Nasal cavity respiratory epithelium epithelial cell of viscerocranial mucosa (primary cell): Measurements from ENCODE around the gene C1orf185. TPM values are rescaled to one million over a fixed set of nuclear protein-coding genes. Genes with fewer than 3 reads are reported as not detected.

Source experiments
- total RNA-seq: library from RNA; depleted of rRNA; stranded (reverse); fragments of >200 nt; gene quantifications from 2 replicates; pipeline ENCODE4 v1.2.3, GENCODE V29; 2014

C1orf185 gene
- not detected in 2 replicates for total RNA-seq

DNA sequence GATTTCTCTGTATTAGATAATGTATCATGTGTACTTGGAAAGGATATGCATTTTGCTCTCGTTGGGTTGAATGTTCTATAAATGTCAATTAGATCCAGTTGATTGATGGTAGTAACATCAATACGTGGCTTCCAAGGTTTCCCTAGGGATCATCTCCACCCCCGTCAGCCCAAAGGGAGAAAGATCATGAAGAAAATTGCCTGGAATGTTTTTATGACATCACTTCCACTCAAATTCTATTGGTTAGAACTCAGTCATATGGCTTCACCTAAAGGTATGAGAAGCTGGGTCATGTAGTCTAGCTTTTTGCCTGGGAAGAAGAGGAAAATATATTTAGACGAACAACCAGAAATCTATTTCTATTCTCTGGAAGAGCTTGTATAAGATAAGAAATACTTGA lies at the start of gene C1orf185:
TSS of gene C1orf185 (plus strand) at position 253 of the 400 bp plus-strand sequence. CDS start at position 259, 6 bp downstream.

Other genes starting within 250 kb of the C1orf185 start
- 48.2 and 88.3 TPM in 2 replicates for gene FAF1, start 142.0 kb upstream of the C1orf185 start, total RNA-seq
- 0.34 and 0.36 TPM in 2 replicates for gene CDKN2C, start 132.0 kb upstream of the C1orf185 start, total RNA-seq
- gene RNF11, start 134.0 kb downstream of the C1orf185 start, total RNA-seq = 113 and 116 TPM in 2 replicates
- gene TTC39A, start 228.3 kb downstream of the C1orf185 start, total RNA-seq = 13.3 and 19.1 TPM in 2 replicates